Measurements from ENCODE around the gene ABHD15. TPM values are rescaled to one million over a fixed set of nuclear protein-coding genes. Genes with fewer than 3 reads are reported as not detected.

ABHD15 gene
- total RNA-seq, 1 experiment from 2014 or later: 8.2 TPM

DNA sequence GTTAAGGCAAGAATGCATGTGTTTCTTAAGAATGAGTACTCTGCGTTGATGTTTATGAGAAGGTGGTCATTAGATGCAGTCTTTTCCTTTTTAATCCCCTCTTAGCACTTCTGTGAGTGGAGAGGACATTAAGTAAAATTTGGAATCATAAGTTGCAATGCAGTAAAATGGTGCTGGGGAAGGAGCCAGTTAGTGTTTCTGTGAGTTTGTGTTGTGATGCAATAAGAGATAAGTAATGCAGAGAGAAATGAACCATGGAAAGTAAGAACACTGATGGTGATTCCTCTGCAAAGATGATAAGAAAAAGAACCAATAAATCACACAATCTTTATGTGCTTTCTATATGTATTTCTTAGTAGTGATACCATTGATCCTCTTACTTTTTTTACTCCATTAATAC is 20.0 kb downstream of the ABHD15 start:
- H3K9me2 ChIP-seq (ENCODE audit: insufficient read depth): no peaks in the 10 kb centered on the region
- H3K27ac ChIP-seq (ENCODE audit: low read depth, low read length): no peak overlapping the region
- ATAC-seq: no peak
- TF ChIP-seq SIN3A (IDR thresholded peaks at IDR 0.05; ENCODE audit: low read depth): no peak
- ChIA-PET POLR2A (no interaction called here), RAD21 (ENCODE audit: low non-redundant PET in 1 of 2, low total read pairs in 2 of 2, uncharacterized antibody in 2 of 2, unreplicated experiment in 2 of 2) (no interaction called here), CTCF (interaction anchor here (3.0 kb wide), 1 partner anchor 10 kb away, joined by 12 read pairs; no protein-coding TSS in a partner anchor)
- peaks cover 8 to 17% of the 10 kb centered on the region in 2 experiments for H3K36me3 ChIP-seq (ENCODE audit: control insufficient read depth in 1 of 2, insufficient read depth in 2 of 2, low read length in 2 of 2)
- H3K9ac ChIP-seq (ENCODE audit: low read length): no peak overlapping the region
- H4K20me1 ChIP-seq (ENCODE audit: insufficient read depth): no peaks in the 10 kb centered on the region
- no peaks in the 10 kb centered on the region for H3K27me3 ChIP-seq (ENCODE audit: insufficient read depth, low read length)
- DNase-seq (ENCODE audit: low read depth, low spot score): no peak
- intact Hi-C loops (cut with micrococcal nuclease): no loop called here
- no peak overlapping the region for H3K4me2 ChIP-seq (ENCODE audit: low read length)
- H3K4me3 ChIP-seq (replicated peaks in 1 of 2; ENCODE audit: low read depth in 1 of 2, low read length in 2 of 2): no peak overlapping the region
- H2AFZ ChIP-seq (ENCODE audit: low read depth, low read length, poor library complexity, severe bottlenecking): no peak overlapping the region
- H3K4me1 ChIP-seq (ENCODE audit: control insufficient read depth in 1 of 2, insufficient read depth in 2 of 2, low read length in 2 of 2): no peaks in the 10 kb centered on the region
- no TSS peak for BruUV-seq (replicated peaks)
- H3K79me2 ChIP-seq (ENCODE audit: insufficient read depth, low read length): no peaks in the 10 kb centered on the region
- no peaks in the 10 kb centered on the region for H3K9me3 ChIP-seq (ENCODE audit: control insufficient read depth in 1 of 2, insufficient read depth in 1 of 2, low read depth in 1 of 2, low read length in 2 of 2)

DNA sequence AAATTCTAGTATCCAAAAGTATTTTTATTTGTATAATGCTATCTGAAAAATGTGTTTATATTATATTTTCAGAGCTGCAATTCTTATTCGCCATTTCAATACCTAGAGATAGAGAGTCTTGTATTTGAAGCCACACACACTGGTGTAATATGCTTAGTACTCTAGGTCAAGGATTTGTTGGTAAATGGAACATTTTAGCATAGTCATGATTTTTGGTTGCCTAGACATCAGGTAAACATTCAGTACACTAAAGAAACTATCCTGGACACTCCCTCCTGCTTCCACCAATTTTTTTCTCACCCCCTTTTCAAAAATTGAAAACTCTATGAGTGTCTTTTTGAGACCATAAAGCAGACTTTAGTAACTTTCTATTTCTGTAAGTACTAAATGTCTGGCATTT is 20.8 kb downstream of the ABHD15 start:
- POLR2A ChIA-PET: no interaction called here
- DNase-seq (ENCODE audit: low read depth, low spot score): no peak
- no peak overlapping the region for H3K27ac ChIP-seq (ENCODE audit: low read depth, low read length)
- intact Hi-C loops (cut with micrococcal nuclease): no loop called here
- no peaks in the 10 kb centered on the region for H3K27me3 ChIP-seq (ENCODE audit: insufficient read depth, low read length)
- H4K20me1 ChIP-seq (ENCODE audit: insufficient read depth): no peaks in the 10 kb centered on the region
- no peak overlapping the region for H3K9ac ChIP-seq (ENCODE audit: low read length)
- RAD21 ChIA-PET (ENCODE audit: low non-redundant PET in 1 of 2, low total read pairs in 2 of 2, uncharacterized antibody in 2 of 2, unreplicated experiment in 2 of 2): no interaction called here
- H3K4me2 ChIP-seq (ENCODE audit: low read length): no peak overlapping the region
- no peaks in the 10 kb centered on the region for H3K4me1 ChIP-seq (ENCODE audit: control insufficient read depth in 1 of 2, insufficient read depth in 2 of 2, low read length in 2 of 2)
- H2AFZ ChIP-seq (ENCODE audit: low read depth, low read length, poor library complexity, severe bottlenecking): no peak overlapping the region
- no peak overlapping the region for H3K4me3 ChIP-seq (replicated peaks in 1 of 2; ENCODE audit: low read depth in 1 of 2, low read length in 2 of 2)
- no peaks in the 10 kb centered on the region for H3K9me2 ChIP-seq (ENCODE audit: insufficient read depth)
- peaks cover 8 to 17% of the 10 kb centered on the region in 2 experiments for H3K36me3 ChIP-seq (ENCODE audit: control insufficient read depth in 1 of 2, insufficient read depth in 2 of 2, low read length in 2 of 2)
- no peak for ATAC-seq
- no peaks in the 10 kb centered on the region for H3K79me2 ChIP-seq (ENCODE audit: insufficient read depth, low read length)
- H3K9me3 ChIP-seq (ENCODE audit: control insufficient read depth in 1 of 2, insufficient read depth in 1 of 2, low read depth in 1 of 2, low read length in 2 of 2): no peaks in the 10 kb centered on the region
- no TSS peak for BruUV-seq (replicated peaks)
- CTCF ChIA-PET: interaction anchor here (3.0 kb wide), 1 partner anchor 9 kb away, joined by 12 read pairs; no protein-coding TSS in a partner anchor
- TF ChIP-seq RAD21 (IDR thresholded peaks at IDR 0.05; ENCODE audit: low read depth) (no peak), YY1 (IDR thresholded peaks at IDR 0.05; ENCODE audit: extremely low read depth, insufficient replicate concordance, low read depth, low read length) (no peak), EZH2phosphoT487 (IDR thresholded peaks at IDR 0.05; ENCODE audit: borderline replicate concordance) (no peak), SIN3A (IDR thresholded peaks at IDR 0.05; ENCODE audit: low read depth) (no peak), ZNF274 (IDR thresholded peaks at IDR 0.05; ENCODE audit: low read depth, low read length) (no peak), CEBPB (IDR thresholded peaks at IDR 0.05; ENCODE audit: low read depth) (no peak), FOSL1 (IDR thresholded peaks at IDR 0.05; ENCODE audit: low read depth) (no peak), TCF7L2 (IDR thresholded peaks at IDR 0.05; ENCODE audit: borderline replicate concordance, extremely low read depth, insufficient read depth, insufficient read length) (no peak), CBX3 (IDR thresholded peaks at IDR 0.05; ENCODE audit: low read depth) (no peak), EGR1 (IDR thresholded peaks at IDR 0.05; ENCODE audit: low read depth) (no peak)
- TF ChIP-seq, protein P1, sequence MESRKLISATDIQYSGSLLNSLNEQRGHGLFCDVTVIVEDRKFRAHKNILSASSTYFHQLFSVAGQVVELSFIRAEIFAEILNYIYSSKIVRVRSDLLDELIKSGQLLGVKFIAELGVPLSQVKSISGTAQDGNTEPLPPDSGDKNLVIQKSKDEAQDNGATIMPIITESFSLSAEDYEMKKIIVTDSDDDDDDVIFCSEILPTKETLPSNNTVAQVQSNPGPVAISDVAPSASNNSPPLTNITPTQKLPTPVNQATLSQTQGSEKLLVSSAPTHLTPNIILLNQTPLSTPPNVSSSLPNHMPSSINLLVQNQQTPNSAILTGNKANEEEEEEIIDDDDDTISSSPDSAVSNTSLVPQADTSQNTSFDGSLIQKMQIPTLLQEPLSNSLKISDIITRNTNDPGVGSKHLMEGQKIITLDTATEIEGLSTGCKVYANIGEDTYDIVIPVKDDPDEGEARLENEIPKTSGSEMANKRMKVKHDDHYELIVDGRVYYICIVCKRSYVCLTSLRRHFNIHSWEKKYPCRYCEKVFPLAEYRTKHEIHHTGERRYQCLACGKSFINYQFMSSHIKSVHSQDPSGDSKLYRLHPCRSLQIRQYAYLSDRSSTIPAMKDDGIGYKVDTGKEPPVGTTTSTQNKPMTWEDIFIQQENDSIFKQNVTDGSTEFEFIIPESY (IDR thresholded peaks at IDR 0.05; ENCODE audit: extremely low read depth, insufficient replicate concordance, low read length): no peak
- TF ChIP-seq, protein P2, sequence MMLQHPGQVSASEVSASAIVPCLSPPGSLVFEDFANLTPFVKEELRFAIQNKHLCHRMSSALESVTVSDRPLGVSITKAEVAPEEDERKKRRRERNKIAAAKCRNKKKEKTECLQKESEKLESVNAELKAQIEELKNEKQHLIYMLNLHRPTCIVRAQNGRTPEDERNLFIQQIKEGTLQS (IDR thresholded peaks at IDR 0.05): no peak
- TF ChIP-seq, protein P3, sequence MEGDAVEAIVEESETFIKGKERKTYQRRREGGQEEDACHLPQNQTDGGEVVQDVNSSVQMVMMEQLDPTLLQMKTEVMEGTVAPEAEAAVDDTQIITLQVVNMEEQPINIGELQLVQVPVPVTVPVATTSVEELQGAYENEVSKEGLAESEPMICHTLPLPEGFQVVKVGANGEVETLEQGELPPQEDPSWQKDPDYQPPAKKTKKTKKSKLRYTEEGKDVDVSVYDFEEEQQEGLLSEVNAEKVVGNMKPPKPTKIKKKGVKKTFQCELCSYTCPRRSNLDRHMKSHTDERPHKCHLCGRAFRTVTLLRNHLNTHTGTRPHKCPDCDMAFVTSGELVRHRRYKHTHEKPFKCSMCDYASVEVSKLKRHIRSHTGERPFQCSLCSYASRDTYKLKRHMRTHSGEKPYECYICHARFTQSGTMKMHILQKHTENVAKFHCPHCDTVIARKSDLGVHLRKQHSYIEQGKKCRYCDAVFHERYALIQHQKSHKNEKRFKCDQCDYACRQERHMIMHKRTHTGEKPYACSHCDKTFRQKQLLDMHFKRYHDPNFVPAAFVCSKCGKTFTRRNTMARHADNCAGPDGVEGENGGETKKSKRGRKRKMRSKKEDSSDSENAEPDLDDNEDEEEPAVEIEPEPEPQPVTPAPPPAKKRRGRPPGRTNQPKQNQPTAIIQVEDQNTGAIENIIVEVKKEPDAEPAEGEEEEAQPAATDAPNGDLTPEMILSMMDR (IDR thresholded peaks at IDR 0.05 in 2 of 3, conservative IDR thresholded peaks at IDR 0.05 in 1 of 3; ENCODE audit: borderline replicate concordance in 1 of 3, insufficient read depth in 1 of 3, low read depth in 2 of 3, low read length in 2 of 3): no peak

Data from HCT116 (cell line).